ENCODE data around the gene GADD45B.
"Not testable (repeated sequence)": the region's sequence is repeated elsewhere in the genome, so short reads cannot be mapped to it uniquely, and the experiment has no call there.

Gene GADD45B

GRCh38 chr19:2490659-2491058 is 14.7 kb downstream of the GADD45B start:
- DNase-seq (ENCODE audit: low read depth): no peak
- no peak for TF ChIP-seq CTCF (conservative IDR thresholded peaks at IDR 0.05; ENCODE audit: low read length)
- H3K4me3 ChIP-seq (ENCODE audit: low read length): no peak overlapping the region

GRCh38 chr19:2491130-2491801 is 15.3 kb downstream of the GADD45B start:
- DNase-seq (ENCODE audit: low read depth): peak; percentile 99
- no peak overlapping the region for H3K4me3 ChIP-seq (ENCODE audit: low read length)

GRCh38 chr19:2492870-2493269 is 16.9 kb downstream of the GADD45B start:
- H3K4me3 ChIP-seq (ENCODE audit: low read length): no peak overlapping the region
- no peak for DNase-seq (ENCODE audit: low read depth)
- no peak for TF ChIP-seq CTCF (conservative IDR thresholded peaks at IDR 0.05; ENCODE audit: low read length)

More at GRCh38 chr19:2491130-2491801, 15.3 kb downstream of the GADD45B start:
- TF ChIP-seq CTCF (conservative IDR thresholded peaks at IDR 0.05; ENCODE audit: low read length): no peak

- DNase-seq (ENCODE audit: low read depth): not testable (repeated sequence)
- H3K4me3 ChIP-seq (ENCODE audit: low read length): peak overlapping the region; percentile 70; the same call in 1 of the 2 replicates
These were observed 17.5 kb downstream of the GADD45B start for GRCh38 chr19:2493448-2493847.

- H3K4me3 ChIP-seq (ENCODE audit: low read length): peak overlapping the region; percentile 70
- peak; percentile 89 for DNase-seq (ENCODE audit: low read depth)
- TF ChIP-seq CTCF (conservative IDR thresholded peaks at IDR 0.05; ENCODE audit: low read length): no peak
These were observed 18.1 kb downstream of the GADD45B start for GRCh38 chr19:2494084-2494446.

DNA sequence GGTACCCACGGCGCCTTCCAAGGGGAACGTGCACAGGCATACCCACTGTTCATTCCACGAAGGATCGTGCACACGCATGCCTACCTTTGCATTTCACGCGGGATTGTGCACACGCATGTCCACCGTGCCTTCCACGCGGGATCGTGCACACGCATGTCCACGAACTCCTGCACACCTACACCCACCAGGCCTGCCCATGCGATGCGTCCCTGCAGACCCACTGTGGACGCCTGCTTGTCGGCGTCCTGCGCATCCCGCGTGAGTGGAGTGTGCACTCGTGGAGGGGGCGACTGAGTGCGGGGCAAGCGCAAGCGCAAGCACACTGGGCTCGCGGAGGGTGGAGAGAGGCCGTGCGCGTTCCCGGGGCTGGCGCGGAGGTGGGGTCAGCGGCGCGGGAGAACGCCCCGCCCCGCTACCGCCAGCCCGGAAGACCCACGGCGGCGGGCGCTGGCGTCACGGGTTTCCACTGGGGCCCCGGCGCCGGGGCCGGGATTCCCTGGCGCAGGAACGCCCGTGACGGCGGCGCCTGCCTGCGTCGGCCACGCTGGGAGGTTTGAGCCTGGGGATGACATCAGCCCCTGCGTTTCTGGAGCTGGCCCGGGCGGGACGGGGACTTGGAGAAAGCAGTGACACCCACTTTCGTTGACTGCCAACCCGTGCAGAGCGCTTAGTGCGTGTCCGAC is 18.7 kb downstream of the GADD45B start:
- peak; percentile 83 for DNase-seq (ENCODE audit: low read depth)
- peak overlapping the region; percentile 70 for H3K4me3 ChIP-seq (ENCODE audit: low read length)
- no peak for TF ChIP-seq CTCF (conservative IDR thresholded peaks at IDR 0.05; ENCODE audit: low read length)

- H3K4me3 ChIP-seq (ENCODE audit: low read length): peak overlapping the region; percentile 66
- peak; percentile 76 for DNase-seq (ENCODE audit: low read depth)
- 0 out of 2 replicates have a peak, but pooled peaks have one; percentile 2 for TF ChIP-seq CTCF (conservative IDR thresholded peaks at IDR 0.05; ENCODE audit: low read length)
These were observed 19.3 kb downstream of the GADD45B start for GRCh38 chr19:2495130-2495641.
